ENCODE measurements around the gene A4GNT. TPM values are rescaled to one million over a fixed set of nuclear protein-coding genes. Genes with fewer than 3 reads are reported as not detected.

A4GNT gene
- total RNA-seq, 4 donors from 2014 or later, result not detected

DNA sequence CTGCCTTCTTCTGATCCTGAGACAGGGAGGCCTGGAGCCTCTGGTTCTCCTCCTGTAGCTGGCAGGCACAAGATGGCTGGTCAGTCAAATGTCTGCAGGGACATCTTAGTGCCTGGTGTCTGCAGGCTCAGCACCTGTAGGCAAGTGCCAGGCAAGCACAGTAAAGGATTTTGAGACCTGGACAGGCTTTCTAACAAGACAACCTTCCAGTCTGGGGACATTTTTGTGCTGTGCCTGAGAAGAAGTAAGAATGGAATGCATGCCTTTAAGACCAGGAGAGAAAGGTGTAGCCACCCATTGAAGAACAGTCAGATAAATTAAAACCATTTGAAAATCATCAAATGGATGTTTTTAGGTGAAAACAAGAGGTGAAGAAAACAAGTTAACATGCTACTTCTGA is 48.0 kb downstream of the A4GNT start:
- H3K36me3 ChIP-seq, result no peaks in the 10 kb centered on the region
- H3K27ac ChIP-seq, result peak overlapping the region; percentile 79 to 81
- no peaks in the 10 kb centered on the region for H3K4me1 ChIP-seq
- no peaks in the 10 kb centered on the region for H3K9me3 ChIP-seq
- no peak for DNase-seq
- TF ChIP-seq POLR2A (IDR thresholded peaks at IDR 0.05), result no peak
- TF ChIP-seq, protein P1, sequence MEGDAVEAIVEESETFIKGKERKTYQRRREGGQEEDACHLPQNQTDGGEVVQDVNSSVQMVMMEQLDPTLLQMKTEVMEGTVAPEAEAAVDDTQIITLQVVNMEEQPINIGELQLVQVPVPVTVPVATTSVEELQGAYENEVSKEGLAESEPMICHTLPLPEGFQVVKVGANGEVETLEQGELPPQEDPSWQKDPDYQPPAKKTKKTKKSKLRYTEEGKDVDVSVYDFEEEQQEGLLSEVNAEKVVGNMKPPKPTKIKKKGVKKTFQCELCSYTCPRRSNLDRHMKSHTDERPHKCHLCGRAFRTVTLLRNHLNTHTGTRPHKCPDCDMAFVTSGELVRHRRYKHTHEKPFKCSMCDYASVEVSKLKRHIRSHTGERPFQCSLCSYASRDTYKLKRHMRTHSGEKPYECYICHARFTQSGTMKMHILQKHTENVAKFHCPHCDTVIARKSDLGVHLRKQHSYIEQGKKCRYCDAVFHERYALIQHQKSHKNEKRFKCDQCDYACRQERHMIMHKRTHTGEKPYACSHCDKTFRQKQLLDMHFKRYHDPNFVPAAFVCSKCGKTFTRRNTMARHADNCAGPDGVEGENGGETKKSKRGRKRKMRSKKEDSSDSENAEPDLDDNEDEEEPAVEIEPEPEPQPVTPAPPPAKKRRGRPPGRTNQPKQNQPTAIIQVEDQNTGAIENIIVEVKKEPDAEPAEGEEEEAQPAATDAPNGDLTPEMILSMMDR (IDR thresholded peaks at IDR 0.05), result no peak
- intact Hi-C loops (cut with DNase I; ENCODE audit: low total_unique reads), result no loop called here
- no peaks in the 10 kb centered on the region for H3K27me3 ChIP-seq
- H3K4me3 ChIP-seq, result no peak overlapping the region

DNA sequence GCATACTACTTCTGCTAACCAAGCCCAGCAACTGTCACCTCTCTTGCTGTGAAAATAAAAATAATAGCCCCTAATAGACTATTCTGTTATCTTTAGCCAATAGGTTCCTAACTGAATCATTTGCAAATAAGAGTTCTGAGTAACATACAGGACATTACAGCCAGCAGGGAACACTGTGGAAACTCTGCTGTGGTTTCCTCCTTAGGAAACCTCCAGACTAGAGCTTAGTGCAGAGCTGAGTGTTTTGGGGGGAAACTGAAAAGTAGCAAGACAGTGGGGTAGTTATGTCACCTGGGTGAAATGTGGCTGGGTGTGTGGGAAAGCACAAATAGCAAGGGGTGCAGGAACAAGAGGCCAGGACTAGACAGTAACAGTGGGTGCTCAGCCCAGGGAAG is 49.2 kb downstream of the A4GNT start:
- no peak for DNase-seq
- Histone ChIP-seq H3K4me1 (no peaks in the 10 kb centered on the region), H3K36me3 (no peaks in the 10 kb centered on the region), H3K9me3 (no peaks in the 10 kb centered on the region), H3K27ac (peak overlapping the region; percentile 79 to 81), H3K27me3 (no peaks in the 10 kb centered on the region), H3K4me3 (no peak overlapping the region)
- TF ChIP-seq POLR2A (IDR thresholded peaks at IDR 0.05), result no peak
- TF ChIP-seq, protein P1 (IDR thresholded peaks at IDR 0.05), result no peak
- intact Hi-C loops (cut with DNase I; ENCODE audit: low total_unique reads), result no loop called here

DNA sequence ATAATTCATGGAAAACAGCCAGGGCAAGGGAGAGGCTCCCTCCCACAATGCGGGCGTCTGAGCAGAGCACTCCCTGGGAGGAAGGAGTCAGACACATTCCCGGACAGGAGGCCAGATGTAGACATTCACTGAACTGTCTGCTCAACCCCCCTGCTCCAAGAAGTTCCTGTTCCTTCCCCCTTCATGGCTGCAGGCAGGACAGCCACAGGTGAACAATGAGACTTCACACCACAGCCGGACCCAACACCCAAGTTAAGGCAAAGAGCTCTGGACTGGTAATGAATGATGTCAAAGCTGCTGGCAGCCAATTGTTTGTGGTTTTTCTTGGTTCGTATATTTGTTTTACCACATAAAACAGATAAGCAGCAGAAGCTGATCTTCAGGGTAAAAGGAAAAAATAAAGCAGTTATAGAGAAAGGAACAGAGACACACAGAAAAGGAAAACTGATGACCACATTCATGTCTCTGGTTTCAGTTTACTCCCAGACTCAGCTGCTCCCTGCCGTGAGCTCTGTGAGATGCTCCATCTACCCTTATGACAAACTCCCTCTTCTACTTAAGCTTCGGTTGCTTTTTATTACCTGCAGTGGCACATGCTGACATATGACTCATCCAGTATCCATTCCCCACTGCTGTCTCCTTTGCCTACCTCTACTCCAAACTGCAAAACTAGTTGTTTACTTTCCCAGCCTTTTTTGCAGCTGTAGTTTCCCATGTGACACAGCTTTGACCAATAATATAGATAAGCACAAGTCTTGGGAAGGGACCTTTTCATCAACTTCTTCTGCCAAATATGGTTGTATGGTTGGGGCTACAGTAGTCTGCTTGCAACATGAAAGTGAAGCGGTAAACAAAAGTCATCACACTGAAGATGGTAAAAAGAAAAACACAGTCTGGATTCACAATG is 49.9 kb downstream of the A4GNT start:
- Histone ChIP-seq H3K4me3 (no peak overlapping the region), H3K9me3 (no peaks in the 10 kb centered on the region), H3K36me3 (no peaks in the 10 kb centered on the region), H3K27me3 (no peaks in the 10 kb centered on the region), H3K4me1 (no peaks in the 10 kb centered on the region), H3K27ac (peak overlapping the region; percentile 79 to 81)
- no peak for TF ChIP-seq POLR2A (IDR thresholded peaks at IDR 0.05)
- TF ChIP-seq, protein P1 (IDR thresholded peaks at IDR 0.05), result no peak
- peak; percentile 44 to 55 for DNase-seq
- intact Hi-C loops (cut with DNase I; ENCODE audit: low total_unique reads), result no loop called here

DNA sequence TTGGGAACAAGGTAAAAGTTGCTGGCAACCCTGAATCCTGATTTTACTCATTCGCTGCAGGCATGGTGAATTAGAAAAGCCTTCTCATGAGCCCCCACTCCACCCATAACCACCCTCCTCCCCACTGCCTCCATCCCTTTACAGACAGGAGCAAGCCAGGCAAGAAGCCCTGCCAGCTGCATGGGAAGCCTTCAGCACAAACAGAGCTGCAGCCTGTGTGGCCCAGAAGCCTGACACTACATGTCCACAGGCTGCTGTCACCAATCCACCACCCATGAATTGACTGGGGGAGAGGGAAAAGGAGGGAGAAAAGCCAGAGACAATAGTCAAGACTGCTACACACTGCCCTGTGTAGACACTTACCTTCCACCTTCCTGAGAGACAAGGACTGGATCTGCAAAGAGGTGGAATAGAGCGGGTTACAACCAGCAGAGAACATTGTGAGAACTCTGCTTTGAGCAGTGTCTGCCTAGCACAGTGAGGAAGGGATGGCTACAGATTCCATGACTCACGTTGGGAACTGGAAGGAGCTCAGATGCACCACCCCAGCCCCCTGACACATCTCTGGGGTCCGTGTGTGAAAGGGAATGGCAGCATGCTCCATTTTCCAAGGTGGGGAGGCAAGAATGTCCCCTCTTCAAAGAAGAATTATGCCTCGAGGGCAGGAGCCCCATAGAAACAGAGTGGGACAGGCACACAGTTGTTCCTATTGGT is 50.7 kb downstream of the A4GNT start:
- TF ChIP-seq, protein P1 (IDR thresholded peaks at IDR 0.05), result no peak
- TF ChIP-seq POLR2A (IDR thresholded peaks at IDR 0.05), result no peak
- no peak for DNase-seq
- Histone ChIP-seq H3K4me3 (no peak overlapping the region), H3K4me1 (no peaks in the 10 kb centered on the region), H3K36me3 (no peaks in the 10 kb centered on the region), H3K27me3 (no peaks in the 10 kb centered on the region), H3K9me3 (no peaks in the 10 kb centered on the region), H3K27ac (peak overlapping the region; percentile 79 to 81)
- intact Hi-C loops (cut with DNase I; ENCODE audit: low total_unique reads), result no loop called here

DNA sequence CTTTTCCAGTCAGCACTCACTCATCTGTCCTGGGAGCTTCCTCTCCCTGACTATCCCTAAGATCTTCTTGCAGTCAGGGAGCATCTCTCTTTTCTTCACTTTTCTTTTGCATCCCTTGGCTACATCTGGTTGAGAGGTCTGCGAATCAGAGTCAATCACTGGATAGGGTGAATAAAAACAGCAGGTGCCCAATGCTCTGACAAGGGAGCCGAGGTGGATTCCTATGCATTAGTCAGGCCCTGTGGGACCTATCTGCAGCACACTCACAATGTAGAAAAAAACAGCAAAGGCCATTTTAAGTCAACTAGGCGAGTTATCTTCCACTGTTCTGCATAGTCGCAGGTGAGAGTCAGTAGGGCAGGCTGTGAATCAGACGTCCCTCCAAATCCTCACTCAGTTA is 52.3 kb downstream of the A4GNT start:
- Histone ChIP-seq H3K4me1 (no peaks in the 10 kb centered on the region), H3K9me3 (no peaks in the 10 kb centered on the region), H3K4me3 (no peak overlapping the region), H3K36me3 (no peaks in the 10 kb centered on the region), H3K27ac (no peak overlapping the region), H3K27me3 (no peaks in the 10 kb centered on the region)
- no peak for DNase-seq
- intact Hi-C loops (cut with DNase I; ENCODE audit: low total_unique reads), result no loop called here
- TF ChIP-seq, protein P1 (IDR thresholded peaks at IDR 0.05), result no peak
- TF ChIP-seq POLR2A (IDR thresholded peaks at IDR 0.05), result no peak

Measured in uterus (tissue), 4 donors.